Choroid plexus epithelial cell (primary cell): Measurements from ENCODE around the gene RABGAP1.

ENCODE experiments used
- DNase-seq: peaks from one replicate; pipeline ENCODE4 v3.0.0-alpha.2; 2010; ENCODE audit warnings: low read depth
- H3K4me3 ChIP-seq: 2 replicates; pipeline ENCODE4 v1.5.1; 2011; ENCODE audit warnings: low read depth, mild to moderate bottlenecking, control low read depth, low read length, moderate library complexity
- CTCF ChIP-seq: conservative IDR thresholded peaks from 2 replicates; pipeline ENCODE4 v1.5.1; 2011; ENCODE audit warnings: low read depth, mild to moderate bottlenecking, control low read depth, inconsistent platforms, low read length, moderate library complexity

RABGAP1 gene

GRCh38 chr9:123033864-123034601, 93.2 kb downstream of the RABGAP1 start:
- TF ChIP-seq CTCF: no peak
- DNase-seq: no peak
- H3K4me3 ChIP-seq: no peak overlapping the region

GRCh38 chr9:123034881-123035510, 94.2 kb downstream of the RABGAP1 start:
- TF ChIP-seq CTCF: no peak
- H3K4me3 ChIP-seq: no peak overlapping the region
- no peak for DNase-seq

- TF ChIP-seq CTCF: no peak
- no peak overlapping the region for H3K4me3 ChIP-seq
- no peak for DNase-seq
Measured at GRCh38 chr9:123035791-123036190, 95.0 kb downstream of the RABGAP1 start.

- H3K4me3 ChIP-seq: no peak overlapping the region
- DNase-seq: peak; percentile 7
- TF ChIP-seq CTCF: no peak
Measured at GRCh38 chr9:123036893-123037545, 96.2 kb downstream of the RABGAP1 start.

- DNase-seq: no peak
- H3K4me3 ChIP-seq: no peak overlapping the region
- no peak for TF ChIP-seq CTCF
Measured at GRCh38 chr9:123039617-123040219, 98.9 kb downstream of the RABGAP1 start.

- DNase-seq: no peak
- no peak for TF ChIP-seq CTCF
- H3K4me3 ChIP-seq: no peak overlapping the region
Measured at GRCh38 chr9:123040801-123041200, 100.0 kb downstream of the RABGAP1 start.
